Measurements from ENCODE around the gene TP53BP1. TPM values are rescaled to one million over a fixed set of nuclear protein-coding genes. Genes with fewer than 3 reads are reported as not detected.
A peak's percentile ranks its signal among the peaks of the same experiment; 100 is the strongest.

TP53BP1 gene
- total and polyA plus RNA-seq, 2 experiments from 2014 or later = 20.1 to 46.4 TPM

- H3K9me2 ChIP-seq (ENCODE audit: insufficient read depth) = no peaks in the 10 kb centered on the region
- H3K27ac ChIP-seq = peak overlapping the region; percentile 74
- H2AFZ ChIP-seq = peak overlapping the region; percentile 57
- H3K79me2 ChIP-seq (ENCODE audit: insufficient read depth) = peaks cover 30% of the 10 kb centered on the region
- peaks cover 38% of the 10 kb centered on the region for H3F3A ChIP-seq (ENCODE audit: insufficient read depth)
- no peaks in the 10 kb centered on the region for H3K27me3 ChIP-seq (replicated peaks; ENCODE audit: insufficient read depth)
- 0 to 2% methylated on average over 13 to 18 of the region's 18 CpGs for WGBS, 2 experiments (ENCODE audit: low coverage in 1 of 2, low lambda C conversion rate in 2 of 2, missing lambda C conversion rate in 2 of 2)
- H3K4me2 ChIP-seq (ENCODE audit: unreplicated experiment) = peak overlapping the region; percentile 99
- H3K9ac ChIP-seq = peak overlapping the region; percentile 89
- peak overlapping the region; percentile 100 for H3K4me3 ChIP-seq
- H4K20me1 ChIP-seq (ENCODE audit: insufficient read depth) = peaks cover 4% of the 10 kb centered on the region; the same call in 1 of the 2 replicates
- peak; percentile 54 for DNase-seq
- H3K36me3 ChIP-seq (ENCODE audit: low read depth) = peaks cover 23% of the 10 kb centered on the region
- no peaks in the 10 kb centered on the region for H3K9me3 ChIP-seq (ENCODE audit: low read depth)
- peaks cover 42% of the 10 kb centered on the region for H3K4me1 ChIP-seq (ENCODE audit: insufficient read depth)
- no peak for TF ChIP-seq EZH2phosphoT487 (IDR thresholded peaks at IDR 0.05; ENCODE audit: insufficient read depth, low read depth)
- TF ChIP-seq EZH2 (IDR thresholded peaks at IDR 0.05; ENCODE audit: insufficient read depth, poor library complexity, severe bottlenecking) = no peak
- in situ Hi-C loops (cut with MboI) = no loop called here
Measured at GRCh38 chr15:43518197-43518761, 25.3 kb upstream of the TP53BP1 start.

GRCh38 chr15:43517354-43518196 is 24.6 kb upstream of the TP53BP1 start, which contains the start of gene MAP1A:
TSS of gene MAP1A (plus strand) at chr15:43517608. CDS start at chr15:43521474, 3,866 bp downstream.
- Histone ChIP-seq H3K27me3 (replicated peaks; ENCODE audit: insufficient read depth) (no peaks in the 10 kb centered on the region), H3K27ac (peak within 1 kb of the TSS; percentile 83), H3K9me3 (ENCODE audit: low read depth) (no peaks in the 10 kb centered on the region), H3K4me3 (peak within 1 kb of the TSS; percentile 100), H3F3A (ENCODE audit: insufficient read depth) (peaks cover 42% of the 10 kb centered on the region), H3K79me2 (ENCODE audit: insufficient read depth) (peaks cover 29% of the 10 kb centered on the region), H3K9me2 (ENCODE audit: insufficient read depth) (no peaks in the 10 kb centered on the region), H3K36me3 (ENCODE audit: low read depth) (peaks cover 19% of the 10 kb centered on the region), H3K4me1 (ENCODE audit: insufficient read depth) (peaks cover 48% of the 10 kb centered on the region), H3K4me2 (ENCODE audit: unreplicated experiment) (peak within 1 kb of the TSS; percentile 99), H2AFZ (peak within 1 kb of the TSS; percentile 92), H4K20me1 (ENCODE audit: insufficient read depth) (peaks cover 4% of the 10 kb centered on the region; the same call in 1 of the 2 replicates), H3K9ac (peak within 1 kb of the TSS; percentile 89)
- peak; percentile 85 for DNase-seq
- WGBS, 2 experiments (ENCODE audit: low coverage in 1 of 2, low lambda C conversion rate in 2 of 2, missing lambda C conversion rate in 2 of 2) = 1 to 7% methylated on average over 5 to 15 of the region's 15 CpGs
- in situ Hi-C loops (cut with MboI) = no loop called here
- no peak for TF ChIP-seq EZH2phosphoT487 (IDR thresholded peaks at IDR 0.05; ENCODE audit: insufficient read depth, low read depth)
- no peak for TF ChIP-seq EZH2 (IDR thresholded peaks at IDR 0.05; ENCODE audit: insufficient read depth, poor library complexity, severe bottlenecking)

- Histone ChIP-seq H3K79me2 (ENCODE audit: insufficient read depth) (peaks cover 29% of the 10 kb centered on the region), H3K27me3 (replicated peaks; ENCODE audit: insufficient read depth) (no peaks in the 10 kb centered on the region), H3K4me1 (ENCODE audit: insufficient read depth) (peaks cover 48% of the 10 kb centered on the region), H3F3A (ENCODE audit: insufficient read depth) (peaks cover 42% of the 10 kb centered on the region), H3K36me3 (ENCODE audit: low read depth) (peaks cover 12% of the 10 kb centered on the region), H3K27ac (peak overlapping the region; percentile 83), H3K4me2 (ENCODE audit: unreplicated experiment) (peak overlapping the region; percentile 98), H3K9me3 (ENCODE audit: low read depth) (no peaks in the 10 kb centered on the region), H3K9ac (peak overlapping the region; percentile 89), H4K20me1 (ENCODE audit: insufficient read depth) (no peaks in the 10 kb centered on the region), H2AFZ (peak overlapping the region; percentile 92), H3K4me3 (peak overlapping the region; percentile 100), H3K9me2 (ENCODE audit: insufficient read depth) (no peaks in the 10 kb centered on the region)
- TF ChIP-seq EZH2phosphoT487 (IDR thresholded peaks at IDR 0.05; ENCODE audit: insufficient read depth, low read depth) (no peak), EZH2 (IDR thresholded peaks at IDR 0.05; ENCODE audit: insufficient read depth, poor library complexity, severe bottlenecking) (no peak)
- DNase-seq = peak; percentile 72
- WGBS, 2 experiments (ENCODE audit: low coverage in 1 of 2, low lambda C conversion rate in 2 of 2, missing lambda C conversion rate in 2 of 2) = 5 to 6% methylated on average over 4 of the region's 4 CpGs
- in situ Hi-C loops (cut with MboI) = no loop called here
Measured at GRCh38 chr15:43516801-43517353, 23.9 kb upstream of the TP53BP1 start.

- 0% methylated on average over 5 of the region's 5 CpGs for WGBS, 2 experiments (ENCODE audit: low coverage in 1 of 2, low lambda C conversion rate in 2 of 2, missing lambda C conversion rate in 2 of 2)
- no peak for TF ChIP-seq EZH2 (IDR thresholded peaks at IDR 0.05; ENCODE audit: insufficient read depth, poor library complexity, severe bottlenecking)
- TF ChIP-seq EZH2phosphoT487 (IDR thresholded peaks at IDR 0.05; ENCODE audit: insufficient read depth, low read depth) = no peak
- H3K27ac ChIP-seq = peak overlapping the region; percentile 83
- DNase-seq = peak; percentile 83
- peaks cover 48% of the 10 kb centered on the region for H3K4me1 ChIP-seq (ENCODE audit: insufficient read depth)
- H3K9me2 ChIP-seq (ENCODE audit: insufficient read depth) = no peaks in the 10 kb centered on the region
- H3F3A ChIP-seq (ENCODE audit: insufficient read depth) = peaks cover 42% of the 10 kb centered on the region
- H3K9ac ChIP-seq = peak overlapping the region; percentile 89
- H3K9me3 ChIP-seq (ENCODE audit: low read depth) = no peaks in the 10 kb centered on the region
- peak overlapping the region; percentile 92 for H2AFZ ChIP-seq
- in situ Hi-C loops (cut with MboI) = no loop called here
- peak overlapping the region; percentile 100 for H3K4me3 ChIP-seq
- H3K27me3 ChIP-seq (replicated peaks; ENCODE audit: insufficient read depth) = no peaks in the 10 kb centered on the region
- H4K20me1 ChIP-seq (ENCODE audit: insufficient read depth) = no peaks in the 10 kb centered on the region
- H3K79me2 ChIP-seq (ENCODE audit: insufficient read depth) = peaks cover 29% of the 10 kb centered on the region
- peaks cover 5% of the 10 kb centered on the region for H3K36me3 ChIP-seq (ENCODE audit: low read depth)
- H3K4me2 ChIP-seq (ENCODE audit: unreplicated experiment) = peak overlapping the region; percentile 98
Measured at GRCh38 chr15:43516185-43516584, 23.2 kb upstream of the TP53BP1 start.

All from GM23248 (cell line).